Panc1 (cell line): ENCODE results near the gene FUT8. TPM values are rescaled to one million over a fixed set of nuclear protein-coding genes. Genes with fewer than 3 reads are reported as not detected.

Experiments
- ATAC-seq: fragments of 200-7000 bp; cut with Tn5 transposase; 2 replicates; pipeline ENCODE4 v1.9.1; 2020; ENCODE audit warnings: mild to moderate bottlenecking, moderate library complexity
- BruUV-seq: library from RNA; stranded (reverse); fragments of 400-500 nt; replicated peaks from 2 replicates; lab custom pipeline; 2021; lab: Mats Ljungman, UMichigan
- CTCF ChIA-PET: fragments of 300-600 bp; sonication (Branson Sonifier 250); formaldehyde crosslinking; loops from one replicate; lab custom pipeline; 2022; ENCODE audit warnings: antibody characterized with exemption; lab: Charles Lee
- POLR2A ChIA-PET: fragments of 300-600 bp; sonication (Branson Sonifier 250); formaldehyde crosslinking; loops from one replicate; lab custom pipeline; 2022; ENCODE audit warnings: antibody characterized with exemption; lab: Charles Lee
- DNase-seq: peaks from one replicate; pipeline ENCODE4 v3.0.0-alpha.2; 2010; ENCODE audit warnings: low read depth, low spot score
- H3K27ac ChIP-seq: 2 replicates; pipeline ENCODE4 v1.5.1; 2011; ENCODE audit warnings: mild to moderate bottlenecking, low read length, inconsistent platforms
- H3K27me3 ChIP-seq: fragments of 200-500 bp; sonication (Bioruptor generic); 2 replicates; pipeline ENCODE4 v1.6.0; 2014; ENCODE audit warnings: low read length, inconsistent platforms; ENCODE audit not compliant: control insufficient read depth, insufficient read depth
- H3K36me3 ChIP-seq: fragments of 200-500 bp; sonication (Bioruptor generic); 2 replicates; pipeline ENCODE4 v1.5.1; 2014; ENCODE audit warnings: inconsistent platforms, mild to moderate bottlenecking, low read length, moderate library complexity; ENCODE audit not compliant: control insufficient read depth, insufficient read depth
- H3K4me1 ChIP-seq: 2 replicates; pipeline ENCODE4 v1.5.1; 2011; ENCODE audit warnings: inconsistent platforms, mild to moderate bottlenecking, low read length, moderate library complexity; ENCODE audit not compliant: control insufficient read depth, insufficient read depth
- H3K4me3 ChIP-seq, 2 experiments: 2 replicates each; pipeline ENCODE4 v1.5.1; 2011 to 2012; ENCODE audit warnings: low read depth in 2 of 2, low read length in 2 of 2, mild to moderate bottlenecking in 2 of 2, inconsistent platforms in 1 of 2, moderate library complexity in 1 of 2
- H3K9me3 ChIP-seq: fragments of 200-500 bp; sonication (Bioruptor generic); 2 replicates; pipeline ENCODE4 v1.5.1; 2014; ENCODE audit warnings: low read depth, mild to moderate bottlenecking, inconsistent platforms, low read length, moderate library complexity; ENCODE audit not compliant: control insufficient read depth, insufficient read depth
- CTCF ChIP-seq: fragments of 450-650 bp; IDR thresholded peaks from 2 replicates; pipeline ENCODE4 v1.5.1; 2017; ENCODE audit warnings: mild to moderate bottlenecking
- POLR2AphosphoS5 ChIP-seq: IDR thresholded peaks from 2 replicates; pipeline ENCODE4 v1.6.1; 2012; ENCODE audit warnings: mild to moderate bottlenecking, low read depth, low read length, moderate library complexity
- SIN3A ChIP-seq: IDR thresholded peaks from 2 replicates; pipeline ENCODE4 v1.6.1; 2012; ENCODE audit warnings: low read depth, mild to moderate bottlenecking, low read length, moderate library complexity, borderline replicate concordance; ENCODE audit not compliant: insufficient read depth
- TCF7L2 ChIP-seq: IDR thresholded peaks from 2 replicates; pipeline ENCODE4 v1.6.1; 2011; ENCODE audit warnings: mild to moderate bottlenecking, low read depth, low read length, inconsistent platforms
- in situ Hi-C: cut with HindIII; loops from 2 replicates; pipeline ENCODE4 v1.10.0; 2016; ENCODE audit warnings: low sequenced_read_pairs, low pct_unique_long_range_greater_than_20kb
- intact Hi-C: fragments of 100-400 bp; cut with micrococcal nuclease; formaldehyde crosslinking; loops from one replicate; pipeline ENCODE4 v1.10.0; 2022; ENCODE audit not compliant: unreplicated experiment
- total RNA-seq: library from RNA; stranded (reverse); gene quantifications from one replicate; pipeline ENCODE4 v1.2.1, GENCODE V29; 2021; ENCODE audit not compliant: unreplicated experiment
- TF ChIP-seq, protein P1 (sequence below), 2 experiments: IDR thresholded peaks; 2 replicates each; pipeline ENCODE4 v1.6.1; 2011 to 2012; ENCODE audit warnings: low read depth in 2 of 2, control low read depth in 1 of 2, low read length in 1 of 2, mild to moderate bottlenecking in 1 of 2, moderate library complexity in 1 of 2; ENCODE audit not compliant: insufficient read depth in 1 of 2

FUT8 gene
- total RNA-seq, 1 experiment from 2014 or later: 31.4 TPM

DNA sequence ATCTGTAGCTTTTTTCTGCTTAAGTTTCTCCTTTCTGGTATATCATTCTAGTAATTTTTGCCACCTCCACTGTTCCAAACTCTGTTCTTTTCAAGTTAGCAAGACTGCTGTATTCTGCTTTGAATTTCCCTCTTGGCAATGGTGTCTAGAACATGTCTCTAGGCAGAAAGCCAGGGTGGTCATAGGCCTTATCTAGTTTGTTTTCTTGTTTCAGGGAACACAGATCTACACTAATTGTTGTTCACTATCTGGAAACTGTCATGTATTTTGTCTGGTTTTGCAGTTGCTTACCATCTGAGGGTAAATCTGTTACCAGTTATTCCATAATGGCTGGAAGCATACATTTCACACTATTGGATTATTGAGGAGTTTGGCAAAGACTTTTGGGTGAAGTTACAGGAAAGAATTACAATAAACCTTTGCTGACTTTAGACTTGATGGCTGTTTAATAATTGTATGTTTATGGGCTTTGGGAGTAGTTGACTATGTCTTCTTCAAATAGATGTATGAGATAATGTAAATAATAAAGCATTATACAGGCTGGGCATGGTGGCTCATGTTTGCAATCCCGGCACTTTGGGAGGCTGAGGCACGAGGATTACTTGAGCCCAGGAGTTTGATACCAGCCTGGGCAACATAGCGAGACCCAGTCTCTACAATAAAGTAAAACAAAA lies 41.4 kb downstream of the FUT8 start:
- POLR2A ChIA-PET: no interaction called here
- in situ Hi-C loops: no loop called here
- Histone ChIP-seq H3K27ac (no peak overlapping the region), H3K4me1 (no peaks in the 10 kb centered on the region), H3K27me3 (no peaks in the 10 kb centered on the region), H3K36me3 (no peaks in the 10 kb centered on the region), H3K4me3 (no peak overlapping the region), H3K9me3 (peaks cover 3% of the 10 kb centered on the region; the same call in 1 of the 2 replicates)
- DNase-seq: no peak
- no TSS peak for BruUV-seq
- no peak for TF ChIP-seq POLR2AphosphoS5
- no peak for TF ChIP-seq TCF7L2
- no peak for TF ChIP-seq SIN3A
- TF ChIP-seq, protein P1, sequence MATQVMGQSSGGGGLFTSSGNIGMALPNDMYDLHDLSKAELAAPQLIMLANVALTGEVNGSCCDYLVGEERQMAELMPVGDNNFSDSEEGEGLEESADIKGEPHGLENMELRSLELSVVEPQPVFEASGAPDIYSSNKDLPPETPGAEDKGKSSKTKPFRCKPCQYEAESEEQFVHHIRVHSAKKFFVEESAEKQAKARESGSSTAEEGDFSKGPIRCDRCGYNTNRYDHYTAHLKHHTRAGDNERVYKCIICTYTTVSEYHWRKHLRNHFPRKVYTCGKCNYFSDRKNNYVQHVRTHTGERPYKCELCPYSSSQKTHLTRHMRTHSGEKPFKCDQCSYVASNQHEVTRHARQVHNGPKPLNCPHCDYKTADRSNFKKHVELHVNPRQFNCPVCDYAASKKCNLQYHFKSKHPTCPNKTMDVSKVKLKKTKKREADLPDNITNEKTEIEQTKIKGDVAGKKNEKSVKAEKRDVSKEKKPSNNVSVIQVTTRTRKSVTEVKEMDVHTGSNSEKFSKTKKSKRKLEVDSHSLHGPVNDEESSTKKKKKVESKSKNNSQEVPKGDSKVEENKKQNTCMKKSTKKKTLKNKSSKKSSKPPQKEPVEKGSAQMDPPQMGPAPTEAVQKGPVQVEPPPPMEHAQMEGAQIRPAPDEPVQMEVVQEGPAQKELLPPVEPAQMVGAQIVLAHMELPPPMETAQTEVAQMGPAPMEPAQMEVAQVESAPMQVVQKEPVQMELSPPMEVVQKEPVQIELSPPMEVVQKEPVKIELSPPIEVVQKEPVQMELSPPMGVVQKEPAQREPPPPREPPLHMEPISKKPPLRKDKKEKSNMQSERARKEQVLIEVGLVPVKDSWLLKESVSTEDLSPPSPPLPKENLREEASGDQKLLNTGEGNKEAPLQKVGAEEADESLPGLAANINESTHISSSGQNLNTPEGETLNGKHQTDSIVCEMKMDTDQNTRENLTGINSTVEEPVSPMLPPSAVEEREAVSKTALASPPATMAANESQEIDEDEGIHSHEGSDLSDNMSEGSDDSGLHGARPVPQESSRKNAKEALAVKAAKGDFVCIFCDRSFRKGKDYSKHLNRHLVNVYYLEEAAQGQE (IDR thresholded peaks at IDR 0.05; ENCODE audit: insufficient read depth in 1 of 2, low read depth in 2 of 2, low read length in 1 of 2): no peak
- TF ChIP-seq CTCF: no peak
- CTCF ChIA-PET: no interaction called here
- no peak for ATAC-seq
- intact Hi-C loops: no loop called here

- ChIA-PET POLR2A (no interaction called here), CTCF (no interaction called here)
- Histone ChIP-seq H3K27me3 (no peaks in the 10 kb centered on the region), H3K9me3 (peaks cover 3% of the 10 kb centered on the region; the same call in 1 of the 2 replicates), H3K4me3 (no peak overlapping the region), H3K4me1 (no peaks in the 10 kb centered on the region), H3K36me3 (no peaks in the 10 kb centered on the region), H3K27ac (no peak overlapping the region)
- in situ Hi-C loops (no loop called here), intact Hi-C loops (no loop called here)
- DNase-seq (no peak), ATAC-seq (no peak)
- BruUV-seq: no TSS peak
- TF ChIP-seq POLR2AphosphoS5 (no peak), SIN3A (no peak), TCF7L2 (no peak), CTCF (no peak)
- TF ChIP-seq, protein P1 (IDR thresholded peaks at IDR 0.05; ENCODE audit: insufficient read depth in 1 of 2, low read depth in 2 of 2, low read length in 1 of 2): no peak
Observed at GRCh38 chr14:65456247-65456646, 43.7 kb downstream of the FUT8 start.
